ENCODE measurements around the gene CNPY3.
"Not testable (repeated sequence)": the region's sequence is repeated elsewhere in the genome, so short reads cannot be mapped to it uniquely, and the experiment has no call there.

The CNPY3 gene

DNA sequence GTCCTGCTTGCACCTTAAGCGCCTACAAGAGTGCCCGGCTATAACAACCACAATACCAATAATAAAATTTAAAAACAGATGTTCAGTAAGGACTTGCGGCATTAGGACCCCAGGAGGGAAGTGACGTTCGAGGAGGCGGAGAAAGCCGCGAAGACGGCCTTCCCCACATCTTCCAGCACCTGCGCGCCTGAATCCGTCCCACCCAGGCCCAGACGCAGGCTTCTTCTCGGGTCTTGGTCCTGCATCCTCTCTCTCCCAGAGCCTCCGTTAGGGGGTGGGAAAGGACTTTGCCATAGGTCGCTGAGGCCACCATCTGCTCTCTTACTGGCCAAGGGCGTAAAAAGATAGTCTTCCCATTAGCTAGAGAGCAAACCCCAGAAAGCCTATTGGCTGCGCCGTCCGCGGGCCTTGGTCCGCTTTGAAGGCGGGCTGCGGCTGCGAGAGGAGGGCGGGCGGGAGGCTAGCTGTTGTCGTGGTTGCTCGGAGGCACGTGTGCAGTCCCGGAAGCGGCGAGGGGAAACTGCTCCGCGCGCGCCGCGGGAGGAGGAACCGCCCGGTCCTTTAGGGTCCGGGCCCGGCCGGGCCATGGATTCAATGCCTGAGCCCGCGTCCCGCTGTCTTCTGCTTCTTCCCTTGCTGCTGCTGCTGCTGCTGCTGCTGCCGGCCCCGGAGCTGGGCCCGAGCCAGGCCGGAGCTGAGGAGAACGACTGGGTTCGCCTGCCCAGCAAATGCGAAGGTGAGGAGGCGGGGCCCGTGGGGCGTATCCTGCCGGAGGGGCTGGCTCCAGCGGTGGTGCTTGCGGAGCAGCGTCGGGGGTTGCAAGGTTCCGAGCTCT lies at the start of gene CNPY3:
Gene CNPY3 (plus strand): TSS at position 495 of the 835 bp plus-strand sequence. CDS start 91 bp downstream, at position 586.
- DNase-seq (ENCODE audit: low read depth in 2 of 2) = peak; percentile 84 to 87

DNA sequence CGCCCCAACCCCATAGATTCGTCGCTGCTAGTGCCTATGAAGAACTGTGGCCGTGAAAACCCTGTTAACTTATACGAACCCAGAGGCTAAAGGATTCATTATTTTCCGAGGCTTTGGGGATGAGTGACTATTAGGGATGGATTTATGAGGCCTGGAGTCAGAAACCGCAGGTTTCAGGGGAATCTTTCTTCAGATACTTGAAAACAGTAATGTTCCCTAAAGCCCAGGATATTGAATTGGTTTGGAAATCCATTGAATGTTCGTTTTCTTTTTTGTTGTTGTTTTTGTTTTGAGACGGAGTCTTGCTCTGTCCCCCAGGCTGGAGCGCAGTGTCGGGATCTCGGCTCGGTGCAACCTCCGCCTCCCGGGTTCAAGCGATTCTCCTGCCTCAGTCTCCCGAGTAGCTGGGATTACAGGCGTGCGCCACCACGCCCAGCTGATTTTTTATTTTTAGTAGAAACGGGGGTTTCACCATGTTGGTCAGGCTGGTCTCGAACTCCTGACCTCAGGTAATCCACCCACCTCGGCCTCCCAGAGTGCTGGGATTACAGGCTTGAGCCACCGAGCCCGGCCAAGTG lies 49.0 kb upstream of the CNPY3 start:
- not testable (repeated sequence) for DNase-seq (ENCODE audit: low read depth in 2 of 2)

DNA sequence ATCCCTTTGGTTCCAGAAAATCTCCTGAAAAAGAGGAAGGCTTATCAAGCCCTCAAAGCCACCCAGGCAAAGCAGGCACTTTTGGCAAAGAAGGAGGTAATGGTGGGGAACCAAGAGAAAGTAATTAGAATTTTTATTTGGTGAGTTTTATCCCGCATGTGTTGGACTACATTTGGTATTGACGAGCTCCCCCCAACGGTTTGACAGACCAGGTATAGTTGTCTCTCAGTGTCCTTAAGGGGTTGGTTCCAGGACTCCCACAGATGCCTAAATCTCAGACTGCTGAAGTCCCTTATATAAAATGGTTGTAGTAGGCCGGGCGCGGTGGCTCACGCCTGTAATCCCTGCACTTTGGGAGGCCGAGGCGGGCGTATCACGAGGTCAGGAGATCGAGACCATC lies 48.4 kb upstream of the CNPY3 start:
- DNase-seq (ENCODE audit: low read depth in 2 of 2) = not testable (repeated sequence)

DNA sequence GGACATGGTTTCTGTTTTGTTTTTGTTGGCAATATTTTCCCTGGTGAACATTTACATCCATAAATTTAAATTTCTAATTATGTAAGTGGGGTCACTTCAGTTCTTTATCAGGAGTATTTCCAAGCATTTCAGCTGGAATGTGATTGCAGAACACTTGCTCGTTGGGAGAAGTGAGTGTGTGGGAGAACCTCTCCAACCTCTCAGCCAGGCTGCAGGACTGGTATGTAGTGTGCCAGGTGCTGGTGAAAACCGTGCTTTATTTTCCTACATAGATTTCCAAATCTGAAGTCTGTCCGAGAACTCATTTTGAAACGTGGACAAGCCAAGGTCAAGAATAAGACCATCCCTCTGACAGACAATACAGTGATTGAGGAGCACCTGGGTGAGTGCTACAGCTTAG lies 43.6 kb upstream of the CNPY3 start:
- no peak for DNase-seq (ENCODE audit: low read depth in 2 of 2)

DNA sequence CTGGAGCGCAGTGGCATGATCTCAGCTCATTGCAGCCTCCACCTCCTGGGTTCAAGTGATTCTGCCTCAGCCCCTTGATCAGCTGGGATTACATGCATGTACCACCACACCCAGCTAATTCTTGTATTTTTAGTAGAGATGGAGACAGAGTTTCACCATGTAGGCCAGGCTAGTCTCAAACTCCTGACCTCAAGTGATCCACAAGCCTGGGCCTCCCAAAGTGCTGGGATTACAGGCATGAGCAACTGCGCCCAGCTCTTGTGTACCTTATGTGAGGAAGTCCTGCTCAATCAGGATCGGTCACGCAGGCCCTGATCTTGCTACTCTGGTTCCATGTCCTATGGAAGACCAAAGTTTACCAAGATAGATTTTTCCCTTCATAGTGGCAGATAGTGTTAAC lies 41.1 kb upstream of the CNPY3 start:
- DNase-seq (ENCODE audit: low read depth in 2 of 2) = not testable (repeated sequence)

DNA sequence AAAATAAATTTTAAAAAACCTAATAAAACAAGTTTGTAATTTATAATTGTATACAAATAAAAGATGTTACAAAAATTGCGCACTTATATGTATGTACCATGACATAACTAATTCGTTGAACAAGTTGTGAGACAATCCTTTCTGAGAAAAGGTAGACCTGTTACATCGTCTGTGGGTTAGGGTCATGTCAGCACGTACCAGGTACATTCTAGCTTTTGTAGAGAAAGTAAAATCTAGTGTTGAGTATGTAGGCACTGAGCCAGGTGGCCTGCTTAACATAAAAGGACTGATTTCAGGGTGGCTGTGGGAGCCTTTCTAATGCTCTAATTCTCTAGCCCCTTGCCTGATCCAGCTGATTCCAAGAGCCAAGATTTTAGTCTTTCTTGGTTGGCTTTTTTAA lies 39.5 kb upstream of the CNPY3 start:
- no peak for DNase-seq (ENCODE audit: low read depth in 2 of 2)

DNA sequence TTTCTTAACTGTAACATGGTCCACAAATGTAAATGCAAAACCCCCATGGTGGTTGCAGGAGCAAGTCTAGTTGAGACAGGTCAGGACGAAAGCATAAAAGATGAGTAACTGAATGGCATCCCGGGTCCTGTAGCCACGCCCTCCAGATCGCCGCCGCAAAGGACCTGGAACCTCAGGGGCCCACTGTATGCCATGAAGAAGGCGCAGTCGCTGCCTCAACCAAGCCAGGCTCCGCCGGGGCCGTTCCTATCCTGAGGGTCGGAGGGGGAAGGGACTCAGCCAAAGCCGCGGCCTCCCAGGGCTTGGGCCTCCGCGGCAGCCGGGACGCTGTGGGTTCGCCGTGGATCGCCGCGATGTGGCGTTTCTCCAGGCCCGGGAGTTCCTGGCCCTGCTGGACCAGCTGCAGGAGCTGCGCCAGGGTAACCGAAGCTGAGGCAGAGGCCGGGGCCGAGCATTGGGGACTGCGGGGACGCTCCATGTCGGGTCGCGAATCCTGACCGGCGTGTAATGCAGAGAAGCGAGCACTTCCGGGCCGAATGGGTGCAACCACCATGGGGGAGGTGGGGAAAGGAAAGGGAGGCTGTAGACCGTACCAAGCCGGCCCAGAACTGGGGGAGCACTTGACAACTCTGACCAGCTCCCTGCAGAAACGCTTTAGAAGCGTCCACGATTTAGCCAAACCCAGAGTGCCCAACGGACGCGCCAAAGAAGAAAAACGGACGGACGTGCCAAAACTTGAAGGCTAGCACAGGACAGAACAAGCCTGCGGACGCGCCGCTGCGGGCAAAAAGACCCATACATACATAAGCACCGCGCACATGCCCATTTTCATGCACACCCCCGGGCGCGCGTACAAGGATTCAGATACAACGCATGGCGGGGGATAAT lies 38.7 kb upstream of the CNPY3 start:
- peak; percentile 67 to 71 for DNase-seq (ENCODE audit: low read depth in 2 of 2)

DNA sequence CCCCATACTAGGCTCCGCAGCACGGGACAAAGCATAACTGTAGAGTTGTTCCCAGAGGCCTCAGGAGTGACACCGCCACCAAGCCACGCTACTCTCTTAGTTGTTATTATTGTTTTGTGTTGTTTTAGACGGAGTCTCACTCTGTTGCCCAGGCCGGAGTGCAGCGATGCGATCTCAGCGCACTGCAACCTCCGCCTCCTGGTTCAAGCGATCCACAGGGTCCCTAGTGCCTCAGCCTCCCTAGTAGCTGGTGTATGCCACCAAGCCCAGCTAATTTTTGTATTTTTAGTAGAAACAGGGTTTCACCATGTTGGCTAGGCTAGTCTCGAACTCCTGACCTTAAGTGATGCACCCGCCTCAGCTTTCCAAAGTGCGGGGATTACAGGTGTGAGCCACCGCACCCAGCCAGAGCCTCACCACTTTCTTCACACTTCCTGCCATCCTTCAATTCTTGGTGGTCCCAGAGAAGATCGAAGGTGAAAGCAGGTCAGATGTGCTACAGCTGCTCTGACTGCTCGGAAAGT lies 38.0 kb upstream of the CNPY3 start:
- DNase-seq (ENCODE audit: low read depth in 2 of 2) = no peak

DNA sequence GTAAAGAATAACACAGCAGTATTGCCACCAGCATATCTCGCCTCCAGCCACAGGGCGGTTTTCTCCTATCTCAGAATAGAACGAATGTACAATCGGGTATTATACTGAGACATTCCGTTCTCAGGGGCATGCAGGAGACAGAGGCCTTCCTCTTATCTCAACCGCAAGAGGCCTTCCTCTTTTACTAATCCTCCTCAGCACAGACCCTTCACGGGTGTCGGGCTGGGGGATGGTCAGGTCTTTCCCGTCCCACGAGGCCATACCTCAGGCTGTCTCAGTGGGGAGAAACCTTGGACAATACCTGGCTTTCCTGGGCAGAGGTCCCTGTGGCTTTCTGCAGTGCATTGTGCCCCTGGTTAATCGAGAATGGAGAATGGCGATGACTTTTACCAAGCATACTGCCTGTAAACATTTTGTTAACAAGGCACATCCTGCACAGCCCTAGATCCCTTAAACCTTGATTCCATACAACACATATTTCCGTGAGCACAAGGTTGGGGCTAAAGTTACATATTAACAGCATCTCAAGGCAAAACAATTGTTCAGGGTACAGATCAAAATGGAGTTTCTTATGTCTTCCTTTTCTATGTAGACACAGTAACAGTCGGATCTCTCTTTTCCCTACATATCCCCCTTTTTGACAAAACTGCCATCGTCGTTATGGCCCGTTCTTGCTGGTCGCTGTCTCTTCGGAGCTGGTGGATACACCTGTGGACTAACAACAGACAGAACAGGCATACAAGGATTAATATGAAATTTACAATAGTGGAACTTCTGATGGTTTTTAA lies 35.0 kb upstream of the CNPY3 start:
- DNase-seq (ENCODE audit: low read depth in 2 of 2) = not testable (repeated sequence)

DNA sequence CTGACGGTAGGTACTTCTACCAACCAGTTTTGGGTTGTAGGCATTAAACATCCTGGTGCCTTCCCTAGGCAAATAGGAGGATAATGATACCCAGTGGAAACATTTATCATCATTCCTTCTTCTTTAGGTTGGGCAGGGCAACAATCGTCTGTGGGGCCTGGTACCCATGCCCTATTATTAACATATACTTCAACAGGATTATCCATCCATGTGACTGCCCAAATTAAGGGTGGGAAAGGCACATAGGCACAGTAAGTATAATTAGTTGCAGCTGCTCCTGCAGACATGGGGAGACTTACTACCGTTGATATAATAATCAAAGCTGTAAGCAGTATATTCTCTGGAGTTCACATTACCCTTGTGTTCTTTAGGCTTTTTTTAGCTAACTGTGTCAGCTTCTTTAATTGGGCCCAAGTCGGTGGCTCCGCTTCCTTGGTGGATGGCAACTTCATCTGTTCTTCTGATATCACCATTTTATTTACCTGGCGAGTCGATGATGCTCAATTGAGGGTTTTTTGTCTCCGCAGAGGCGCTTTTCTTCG lies 33.0 kb upstream of the CNPY3 start:
- DNase-seq (ENCODE audit: low read depth in 2 of 2) = no peak

DNA sequence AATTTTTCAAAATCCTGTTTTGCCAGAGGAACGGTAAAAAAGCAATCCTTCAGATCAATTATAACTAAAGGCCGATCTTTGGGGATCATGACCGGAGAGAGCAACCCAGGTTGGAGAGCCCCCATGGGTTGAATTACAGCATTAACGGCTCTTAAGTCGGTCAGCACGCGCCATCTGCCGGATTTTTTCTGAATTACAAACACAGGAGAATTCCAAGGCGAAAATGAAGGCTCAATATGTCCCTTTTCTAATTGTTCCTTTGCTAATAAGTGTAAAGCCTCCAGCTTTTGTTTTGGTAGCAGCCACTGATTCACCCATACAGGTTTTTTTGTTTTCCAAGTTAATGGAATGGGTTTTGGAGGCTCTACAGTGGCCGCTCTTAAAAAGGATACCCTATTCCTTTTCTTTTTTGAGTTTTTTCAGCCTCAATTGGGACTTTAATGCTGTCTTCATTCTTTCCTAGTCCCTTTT lies 30.4 kb upstream of the CNPY3 start:
- peak; percentile 27 to 62 for DNase-seq (ENCODE audit: low read depth in 2 of 2)

DNA sequence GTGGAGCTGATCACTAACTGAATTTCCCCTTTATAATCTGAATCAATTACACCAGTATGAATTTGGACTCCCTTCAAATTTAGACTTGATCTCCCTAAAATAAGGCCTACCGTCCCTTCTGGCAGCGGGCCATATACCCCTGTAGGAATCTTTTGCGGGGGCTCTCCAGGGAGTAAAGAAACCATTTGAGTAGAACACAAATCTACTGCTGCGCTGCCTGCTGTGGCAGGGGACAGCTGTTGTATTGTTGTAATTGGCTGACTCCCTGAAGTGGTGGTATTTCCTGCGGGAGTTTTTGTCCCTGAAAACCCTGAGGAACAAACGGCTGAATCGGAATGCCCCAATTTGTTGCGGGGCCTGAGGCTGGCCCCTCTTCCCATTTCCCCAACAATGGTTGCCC lies 29.4 kb upstream of the CNPY3 start:
- DNase-seq (ENCODE audit: low read depth in 2 of 2) = no peak

DNA sequence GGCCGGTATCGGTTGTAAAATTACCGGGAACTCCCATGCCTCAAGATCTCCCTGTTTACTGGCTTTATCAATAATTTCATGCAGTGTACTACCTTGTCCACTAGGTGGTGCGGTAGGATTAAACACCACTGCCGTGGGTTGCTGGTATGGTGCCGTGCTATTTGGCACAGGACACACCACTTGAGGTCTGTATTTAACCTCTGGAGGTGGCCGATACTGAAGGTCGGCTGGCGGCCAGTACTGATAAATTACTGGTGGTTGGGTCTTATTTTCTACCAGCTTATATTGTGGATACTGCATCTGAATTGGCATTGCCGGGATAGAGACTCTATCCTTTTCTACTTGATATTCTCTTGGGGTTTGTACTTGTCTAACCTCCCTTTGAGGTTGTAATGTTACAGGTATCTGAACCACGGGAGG lies 27.7 kb upstream of the CNPY3 start:
- DNase-seq (ENCODE audit: low read depth in 2 of 2) = peak; percentile 30 to 42

DNA sequence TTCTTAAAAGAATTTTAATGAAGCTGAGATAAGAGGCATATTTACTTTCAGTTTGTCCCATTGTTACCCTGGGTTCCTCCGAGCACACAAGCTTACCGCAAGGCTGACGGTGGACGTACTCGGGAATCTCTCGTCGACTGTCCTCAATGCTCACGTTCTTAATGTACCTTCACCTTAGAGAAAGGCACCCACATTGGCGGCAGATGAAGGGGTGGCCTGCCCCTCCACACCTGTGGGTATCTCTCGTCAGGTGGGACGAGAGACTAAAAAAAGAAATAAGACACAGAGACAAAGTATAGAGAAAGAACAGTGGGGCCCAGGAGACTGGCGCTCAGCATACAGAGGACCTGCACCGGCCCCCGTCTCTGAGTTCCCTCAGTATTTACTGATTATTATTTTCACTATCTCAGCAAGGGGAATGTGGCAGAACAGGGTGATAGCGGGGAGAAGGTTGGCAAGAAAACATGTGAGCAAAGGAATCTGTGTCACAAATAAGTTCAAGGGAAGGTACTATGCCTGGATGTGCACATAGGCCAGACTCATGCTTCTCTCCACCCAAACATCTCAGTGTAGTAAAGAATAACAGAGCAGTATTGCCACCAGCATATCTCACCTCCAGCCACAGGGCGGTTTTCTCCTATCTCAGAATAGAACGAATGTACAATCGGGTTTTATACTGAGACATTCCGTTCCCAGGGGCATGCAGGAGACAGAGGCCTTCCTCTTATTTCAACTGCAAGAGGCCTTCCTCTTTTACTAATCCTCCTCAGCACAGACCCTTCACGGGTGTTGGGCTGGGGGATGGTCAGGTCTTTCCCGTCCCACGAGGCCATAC lies 26.6 kb upstream of the CNPY3 start:
- DNase-seq (ENCODE audit: low read depth in 2 of 2) = not testable (repeated sequence)

DNA sequence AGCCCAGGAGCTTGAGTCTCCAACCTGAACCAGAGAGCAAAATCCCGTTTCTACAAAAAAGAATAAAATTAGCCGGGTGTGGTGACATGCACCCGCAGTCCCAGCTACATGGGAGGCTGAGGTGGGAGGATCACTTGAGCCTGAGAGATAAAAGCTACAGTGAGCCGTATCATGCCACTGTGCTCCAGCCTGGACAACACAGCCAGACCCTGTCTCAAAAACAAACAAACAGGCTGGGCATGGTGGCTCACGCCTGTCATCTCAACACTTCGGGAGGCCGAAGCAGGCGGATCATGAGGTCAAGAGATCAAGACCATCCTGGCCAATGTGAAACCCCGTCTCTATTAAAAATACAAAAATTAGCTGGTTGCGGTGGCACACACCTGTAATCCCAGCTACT lies 24.8 kb upstream of the CNPY3 start:
- no peak for DNase-seq (ENCODE audit: low read depth in 2 of 2)

DNA sequence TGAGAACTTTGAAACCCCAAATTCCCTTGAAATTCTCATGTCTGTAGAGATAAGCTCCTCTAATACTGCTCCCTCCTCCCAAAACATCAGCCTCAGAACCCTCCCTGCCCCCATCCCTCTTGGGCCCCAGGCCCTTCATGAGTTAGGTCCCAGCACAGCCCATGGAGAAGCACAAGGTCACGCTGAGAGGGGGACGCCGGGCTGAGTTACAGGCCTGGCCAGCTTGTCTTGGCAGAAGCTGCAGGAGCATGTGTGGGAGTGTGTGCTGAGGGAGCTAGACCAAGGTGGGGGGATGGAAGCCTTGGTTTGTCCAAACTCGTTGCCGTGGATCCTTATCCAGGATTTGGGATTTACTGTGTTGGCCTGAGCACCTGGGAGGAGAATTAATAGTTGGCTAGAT lies 21.9 kb upstream of the CNPY3 start:
- DNase-seq (ENCODE audit: low read depth in 2 of 2) = no peak

DNA sequence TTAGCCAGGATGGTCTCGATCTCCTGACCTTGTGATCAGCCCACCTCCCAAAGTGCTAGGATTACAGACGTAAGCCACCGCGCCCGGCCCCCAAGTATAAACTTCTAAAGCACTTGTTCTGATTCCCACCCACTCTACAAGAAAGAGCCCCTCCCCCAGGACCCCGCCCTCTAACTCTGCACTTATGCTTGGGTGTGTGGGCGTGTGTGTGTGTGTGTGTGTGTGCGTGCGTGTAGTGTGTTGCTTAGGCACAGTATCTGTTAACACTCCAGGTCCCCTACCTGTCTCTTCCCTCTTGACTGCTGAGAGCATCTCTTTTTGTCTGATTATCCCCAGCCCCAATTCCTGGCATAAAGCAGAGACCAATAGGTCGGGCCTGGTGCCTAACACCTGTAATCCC lies 19.4 kb upstream of the CNPY3 start:
- no peak for DNase-seq (ENCODE audit: low read depth in 2 of 2)

DNA sequence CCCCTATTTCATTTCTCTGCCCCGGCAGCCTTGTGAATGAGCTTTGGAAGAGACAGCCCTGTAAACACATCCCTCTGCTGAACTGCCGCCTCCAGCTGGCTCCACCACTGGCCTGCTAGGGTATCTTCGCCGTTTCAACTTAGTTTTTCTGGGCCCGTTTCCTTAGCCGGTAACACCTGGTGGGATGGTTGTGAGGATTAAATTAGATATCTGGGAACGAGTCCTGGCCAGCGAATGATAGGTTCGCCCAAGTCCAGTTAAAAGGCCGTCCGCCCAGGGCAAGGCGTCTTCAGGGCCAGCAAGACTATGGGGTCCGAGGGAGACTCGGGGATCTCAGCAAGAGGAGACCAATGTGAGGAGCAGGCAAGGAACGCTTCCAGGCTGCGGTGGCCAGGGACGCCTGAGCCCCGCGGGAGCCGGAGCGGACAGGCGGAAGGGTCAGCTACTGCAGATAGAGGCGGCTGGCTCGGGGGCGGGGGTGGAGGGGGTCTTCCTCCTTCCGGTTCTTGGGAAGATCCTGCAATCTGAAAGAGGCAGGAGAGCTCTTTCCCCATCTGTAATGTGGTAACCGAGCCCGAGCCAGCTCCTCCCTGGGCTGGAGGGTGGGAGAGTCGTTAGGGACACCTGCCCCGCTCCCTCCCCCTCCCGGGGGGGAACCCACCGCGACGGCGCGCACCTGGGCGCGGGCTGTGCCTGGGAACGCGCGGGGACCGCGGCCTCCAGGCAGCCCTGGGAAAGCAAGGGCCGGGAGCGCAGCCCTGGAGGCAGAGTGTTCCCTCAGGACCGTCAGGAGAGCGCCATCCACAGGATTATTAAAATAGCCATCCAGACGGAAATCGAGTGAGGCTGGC lies 17.9 kb upstream of the CNPY3 start:
- no peak for DNase-seq (ENCODE audit: low read depth in 2 of 2)

DNA sequence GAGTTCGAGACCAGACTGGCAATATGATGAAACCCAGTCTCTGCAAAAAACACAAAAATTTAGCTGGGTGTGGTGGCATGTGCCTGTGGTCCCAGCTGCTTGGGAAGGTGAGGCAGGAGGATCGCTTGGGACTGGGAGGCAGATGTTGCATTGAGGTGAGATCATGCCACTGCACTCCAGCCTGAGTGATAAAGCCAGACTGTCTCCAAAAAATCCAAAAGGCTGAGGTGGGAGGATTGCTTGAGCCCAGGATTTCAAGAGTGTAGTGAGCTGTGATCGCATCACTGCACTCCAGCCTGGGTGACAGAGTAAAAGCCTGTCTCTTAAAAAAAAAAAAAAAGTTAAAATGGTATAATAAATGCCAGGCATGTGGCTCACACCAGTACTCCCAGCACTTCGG lies 14.7 kb upstream of the CNPY3 start:
- DNase-seq (ENCODE audit: low read depth in 2 of 2) = no peak

All from stimulated activated CD8-positive, alpha-beta memory T cell treated with anti-CD3 and anti-CD28 coated beads, Interleukin-7, amount 100 ng/mL, for 1 hour (primary cell).